Activated T-cell treated with anti-CD3 and anti-CD28 coated beads for 48 hours (primary cell): ENCODE results near the gene APBB1.

ENCODE experiments used
- DNase-seq: peaks from one replicate; pipeline ENCODE4 v3.0.0-alpha.2; 2020; ENCODE audit warnings: low read depth

Gene APBB1

GRCh38 chr11:6419009-6419631 lies at the start of gene APBB1:
Gene APBB1 (minus strand): TSS chr11:6419094. CDS start chr11:6411347, 7,747 bp downstream.
- DNase-seq, result peak; percentile 78

- DNase-seq, result no peak
Measured at GRCh38 chr11:6459099-6459450, 40.2 kb upstream of the APBB1 start.

- DNase-seq, result no peak
Measured at GRCh38 chr11:6458352-6459098, 39.6 kb upstream of the APBB1 start.

- no peak for DNase-seq
Measured at GRCh38 chr11:6457581-6458320, 38.9 kb upstream of the APBB1 start.

GRCh38 chr11:6456361-6457073 lies 37.6 kb upstream of the APBB1 start:
- no peak for DNase-seq

- no peak for DNase-seq
Measured at GRCh38 chr11:6455070-6455469, 36.2 kb upstream of the APBB1 start.

GRCh38 chr11:6453152-6453551 lies 34.3 kb upstream of the APBB1 start:
- DNase-seq, result no peak

- DNase-seq, result no peak
Measured at GRCh38 chr11:6452219-6452618, 33.3 kb upstream of the APBB1 start.

DNA sequence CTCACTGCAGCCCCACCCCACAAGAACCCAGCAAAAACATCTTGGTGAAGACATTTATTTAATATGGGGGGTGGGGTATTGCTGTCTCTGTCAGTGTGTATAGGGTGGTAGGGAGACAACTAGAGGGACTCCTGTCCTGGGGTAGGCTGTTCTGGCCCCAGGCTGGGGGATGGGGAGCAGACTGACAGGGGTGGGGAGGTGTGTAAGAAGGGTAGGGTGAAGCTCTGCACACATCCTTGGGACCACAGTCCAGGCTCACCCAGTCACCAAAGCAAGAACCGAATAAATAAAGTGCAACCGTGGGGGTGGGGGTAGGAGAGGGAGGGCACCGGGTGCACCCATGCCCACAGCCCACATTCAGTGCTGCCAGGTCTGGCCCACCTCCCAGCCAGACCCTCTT lies 29.7 kb upstream of the APBB1 start:
- no peak for DNase-seq

DNA sequence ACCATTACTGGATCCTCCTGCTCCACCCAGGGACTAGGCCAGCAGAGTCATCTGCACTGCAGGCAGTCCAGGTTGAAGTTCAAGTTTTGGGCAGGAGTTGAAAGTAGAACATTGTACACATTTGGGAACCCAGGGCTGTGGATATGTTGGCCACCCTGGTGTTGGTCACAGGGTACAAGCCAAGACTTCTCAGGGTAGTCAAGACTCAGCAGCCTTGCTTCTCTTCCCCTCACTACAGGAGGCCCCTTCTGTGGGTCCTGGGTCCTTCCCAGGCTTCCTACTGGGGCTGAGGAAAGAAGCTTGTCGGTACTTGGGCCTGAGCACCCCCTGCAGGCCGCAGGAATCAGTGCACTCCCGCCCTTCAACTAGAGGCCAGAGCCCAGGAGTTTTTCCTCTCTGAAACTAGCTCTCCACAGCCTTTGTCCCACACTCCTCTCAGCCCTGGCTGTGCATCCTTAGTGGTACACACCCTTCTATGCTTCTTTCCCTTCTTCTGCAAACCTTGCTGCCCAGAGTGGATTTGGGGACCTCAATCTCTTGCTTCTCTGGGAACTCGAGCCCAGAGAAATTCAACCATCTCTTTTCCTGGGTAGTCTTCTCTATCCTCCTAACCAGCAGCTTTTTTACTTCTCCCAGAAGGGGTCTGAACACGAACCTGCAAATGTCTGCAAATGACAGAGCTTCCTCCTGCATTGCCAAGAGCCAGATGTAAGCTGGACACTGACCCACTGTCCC lies 24.5 kb upstream of the APBB1 start:
- peak; percentile 42 for DNase-seq

DNA sequence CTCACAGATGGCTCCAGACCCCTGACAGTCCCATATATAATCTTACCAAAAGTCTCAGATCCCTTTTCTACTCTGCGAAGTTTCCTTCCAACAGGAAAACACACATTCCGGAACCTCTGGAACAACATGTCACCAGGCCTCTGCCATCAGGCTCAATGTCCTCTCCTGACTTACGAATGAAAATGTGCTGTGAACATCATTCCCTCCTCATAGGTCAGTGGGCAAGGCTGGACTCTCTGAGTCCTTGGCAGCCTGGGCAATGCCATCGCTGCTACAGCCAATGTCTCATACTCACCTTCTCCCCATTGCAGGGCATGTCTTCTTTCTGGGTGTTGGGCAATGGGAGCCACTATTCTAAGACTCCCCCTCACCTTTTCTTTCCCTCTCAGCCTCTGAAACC lies 23.5 kb upstream of the APBB1 start:
- no peak for DNase-seq

GRCh38 chr11:6440906-6441358 lies 22.0 kb upstream of the APBB1 start, which contains the start of gene HPX:
Gene HPX (minus strand): TSS chr11:6440987. CDS start chr11:6440963, 24 bp downstream.
- no peak for DNase-seq

GRCh38 chr11:6438979-6439571 lies 20.2 kb upstream of the APBB1 start:
- no peak for DNase-seq

- no peak for DNase-seq
Measured at GRCh38 chr11:6437993-6438392, 19.1 kb upstream of the APBB1 start.

DNA sequence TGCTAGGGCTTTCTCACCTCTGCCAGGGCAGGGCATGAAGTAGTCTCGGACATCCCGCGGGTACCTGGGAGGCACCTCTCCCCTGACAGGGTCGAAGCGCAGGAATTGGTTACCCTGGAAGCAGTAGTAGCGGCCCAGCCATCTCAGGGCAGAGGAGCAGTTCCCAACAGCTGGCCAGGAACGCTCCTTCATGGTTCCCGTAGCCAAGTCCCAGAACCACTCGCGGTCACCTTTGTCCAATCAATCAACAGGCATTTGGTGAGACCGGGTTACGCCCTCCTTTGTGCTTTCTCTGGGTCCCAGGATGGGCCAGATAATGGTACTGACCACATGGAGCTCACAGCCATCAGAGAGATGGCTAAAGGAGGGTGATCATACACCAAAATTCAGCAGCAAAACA lies 18.5 kb upstream of the APBB1 start:
- no peak for DNase-seq

DNA sequence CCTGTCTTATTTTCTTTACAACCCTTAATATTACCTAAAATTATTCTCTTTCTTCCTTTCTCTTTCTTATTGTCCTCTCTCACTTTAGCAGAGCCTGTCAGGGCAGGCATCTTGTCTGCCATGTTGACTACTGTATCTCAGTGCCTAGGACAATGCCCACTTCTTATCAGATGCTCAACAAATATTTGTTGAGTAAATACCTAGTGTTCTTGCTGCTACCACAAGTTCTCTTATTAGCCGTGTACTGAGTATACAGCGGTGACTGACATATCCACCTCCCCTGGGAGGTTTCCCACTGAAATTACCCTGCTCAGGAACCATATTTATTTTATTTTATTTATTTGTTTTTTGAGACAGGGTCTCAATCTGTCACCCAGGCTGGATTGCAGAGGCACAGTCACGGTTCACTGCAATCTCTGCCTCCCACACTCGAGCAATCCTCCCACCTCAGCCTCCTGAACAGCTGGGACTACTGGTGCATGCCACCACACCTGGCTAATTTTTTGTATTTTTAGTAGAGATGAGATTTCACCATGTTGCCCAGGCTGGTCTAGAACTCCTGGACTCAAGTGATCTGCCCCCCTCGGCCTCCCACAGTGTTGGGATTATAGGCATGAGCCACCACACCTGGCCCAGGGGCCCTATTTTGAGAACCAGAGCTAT lies 15.2 kb upstream of the APBB1 start:
- no peak for DNase-seq

- DNase-seq, result no peak
Measured at GRCh38 chr11:6431861-6432260, 13.0 kb upstream of the APBB1 start.

- no peak for DNase-seq
Measured at GRCh38 chr11:6427516-6427915, 8.6 kb upstream of the APBB1 start.

DNA sequence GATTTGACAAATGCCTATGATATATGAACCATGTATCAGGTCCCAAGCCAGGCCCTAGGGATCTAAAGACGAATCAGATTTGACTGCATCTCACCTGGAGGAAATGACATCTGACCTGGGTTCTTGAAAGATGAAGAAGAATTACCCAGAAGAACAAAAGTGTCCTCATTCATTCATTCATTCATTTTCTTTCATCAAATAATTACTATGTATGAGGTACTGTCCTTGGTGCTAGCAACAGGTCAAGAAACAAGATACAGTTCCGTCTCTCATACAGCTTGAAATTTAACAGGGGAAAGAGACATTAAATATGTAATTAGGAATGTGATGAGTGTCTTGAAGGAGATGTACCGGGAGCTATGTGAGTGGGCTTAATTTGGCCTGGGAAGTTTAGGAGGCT lies 1.8 kb upstream of the APBB1 start:
- no peak for DNase-seq

GRCh38 chr11:6418557-6419008 lies 311 bp downstream of the APBB1 start:
- no peak for DNase-seq
